GM12892 (cell line): ENCODE results near the gene NPHP4.

Experiments used
- POLR2A ChIP-seq: IDR thresholded peaks from 2 replicates; pipeline ENCODE4 v1.6.1; 2011; ENCODE audit warnings: low read depth, low read length, control low read depth
- POLR2AphosphoS5 ChIP-seq: IDR thresholded peaks from 2 replicates; pipeline ENCODE4 v1.6.1; 2011; ENCODE audit warnings: low read depth, low read length, control low read depth

DNA sequence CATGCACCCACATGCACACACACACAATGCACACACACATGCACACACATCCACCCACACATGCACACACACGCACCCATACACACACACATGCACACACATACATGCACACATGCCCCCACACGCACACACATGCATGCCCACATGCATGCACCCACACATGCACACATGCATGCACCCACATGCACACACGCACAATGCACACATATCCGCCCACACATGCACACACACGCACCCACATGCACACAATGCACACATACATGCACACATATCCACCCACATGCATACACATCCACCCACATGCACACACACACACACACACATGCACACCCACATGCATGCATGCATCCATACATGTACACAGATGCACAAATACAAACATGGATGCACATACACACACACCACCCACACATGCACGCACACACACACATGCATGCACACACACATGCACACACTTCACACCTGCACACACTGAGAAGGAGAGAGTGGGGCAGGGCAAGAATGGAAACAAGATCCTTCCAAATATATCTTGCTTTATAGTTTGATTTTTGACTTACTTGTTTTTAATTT, 123.2 kb downstream of the NPHP4 start:
- TF ChIP-seq POLR2A (no peak), POLR2AphosphoS5 (no peak)
